H1 (cell line): ENCODE data around the gene CYP2C18. TPM values are rescaled to one million over a fixed set of nuclear protein-coding genes. Genes with fewer than 3 reads are reported as not detected.

ENCODE experiments used
- CHD7 ChIP-seq: fragments of 300-600 bp; sonication (generic); IDR thresholded peaks from 2 replicates; pipeline ENCODE4 v1.7.1; 2012; ENCODE audit warnings: low read length, moderate library complexity, mild to moderate bottlenecking, inconsistent platforms; ENCODE audit not compliant: insufficient replicate concordance
- NRF1 ChIP-seq: IDR thresholded peaks from 2 replicates; pipeline ENCODE4 v1.6.1; 2011; ENCODE audit warnings: mild to moderate bottlenecking, low read depth, low read length, improper control_type of control experiment
- SP4 ChIP-seq: IDR thresholded peaks from 2 replicates; pipeline ENCODE4 v1.6.1; 2012; ENCODE audit warnings: low read length, inconsistent platforms
- TCF12 ChIP-seq: IDR thresholded peaks from 2 replicates; pipeline ENCODE4 v1.6.1; 2011; ENCODE audit warnings: low read depth, mild to moderate bottlenecking, low read length
- polyA plus RNA-seq, 7 experiments: library from polyadenylated mRNA; depleted of rRNA in 3 of 7; stranded (reverse) in 5 of 7; unstranded in 2 of 7; fragments of >200 nt in 5 of 7; fragments of 200-250 nt in 2 of 7; gene quantifications; 1 replicate in 5 of 7; 2 replicates in 1 of 7; 4 replicates in 1 of 7; pipeline versions ENCODE4 v1.2.1 to v1.2.3, GENCODE V29; 2011 to 2013; ENCODE audit warnings: missing spikeins in 2 of 7, mixed read lengths in 2 of 7
- total RNA-seq: library from RNA; stranded (reverse); fragmentation: NEBNext Ultra II Directional; extraction: Animal tissue kit (Norgen Biotek cat#: 25700); gene quantifications from 2 replicates; pipeline ENCODE4 v1.2.1, GENCODE V29; 2021

The CYP2C18 gene
- total and polyA plus RNA-seq, 2 of the 8 experiments (the other 6 are each of a cell fraction or from before 2014, with no cell fraction given): 0.17 TPM; not detected in 1

GRCh38 chr10:94777886-94778458, 94.4 kb downstream of the CYP2C18 start (continued):
- TF ChIP-seq NRF1 (no peak), CHD7 (no peak), SP4 (no peak), TCF12 (no peak)
